Lung (tissue), 16 donors: ENCODE data around the gene KRTAP10-8. TPM values are rescaled to one million over a fixed set of nuclear protein-coding genes. Genes with fewer than 3 reads are reported as not detected.

Source experiments
- ATAC-seq: fragments of 200-7000 bp; cut with Tn5 transposase; one replicate; pipeline ENCODE4 v1.9.1; 2020; ENCODE audit warnings: moderate number of reproducible peaks; ENCODE audit not compliant: insufficient read depth, low FRiP score
- DNase-seq, 3 donors: peaks; one replicate each; pipeline ENCODE4 v3.0.0-alpha.2; 2013 to 2017
- H3K27ac ChIP-seq, 2 donors: one replicate each; pipeline ENCODE4 v1.5.1; 2013; ENCODE audit warnings: mild to moderate bottlenecking in 2 of 2, moderate library complexity in 2 of 2, control low read depth in 1 of 2, inconsistent platforms in 1 of 2, low read depth in 1 of 2, low read length in 1 of 2
- H3K27me3 ChIP-seq, 3 donors: one replicate each; pipeline ENCODE4 v1.5.1; 2013; ENCODE audit warnings: low read length in 2 of 3; ENCODE audit not compliant: control insufficient read depth in 3 of 3, insufficient read depth in 3 of 3
- H3K36me3 ChIP-seq, 4 donors: one replicate each; pipeline ENCODE4 v1.5.1; 2013; ENCODE audit warnings: low read length in 4 of 4, mild to moderate bottlenecking in 1 of 4, moderate library complexity in 1 of 4; ENCODE audit not compliant: control insufficient read depth in 4 of 4, insufficient read depth in 4 of 4
- H3K4me1 ChIP-seq, 5 donors: one replicate each; pipeline ENCODE4 v1.5.1; 2013; ENCODE audit warnings: low read length in 5 of 5, mild to moderate bottlenecking in 2 of 5, moderate library complexity in 1 of 5; ENCODE audit not compliant: control insufficient read depth in 5 of 5, insufficient read depth in 5 of 5
- H3K4me3 ChIP-seq: one replicate; pipeline ENCODE4 v1.5.1; 2013; ENCODE audit warnings: mild to moderate bottlenecking, control low read depth, moderate library complexity
- H3K9ac ChIP-seq, 2 donors: one replicate each; pipeline ENCODE4 v1.5.1; 2013; ENCODE audit warnings: low read length in 2 of 2, control low read depth in 1 of 2; ENCODE audit not compliant: insufficient read depth in 1 of 2
- H3K9me3 ChIP-seq, 4 donors: one replicate each; pipeline ENCODE4 v1.5.1; 2013; ENCODE audit warnings: low read length in 3 of 4, mild to moderate bottlenecking in 1 of 4, moderate library complexity in 1 of 4; ENCODE audit not compliant: control insufficient read depth in 4 of 4, insufficient read depth in 3 of 4
- WGBS, 2 donors: extraction: QIAGEN DNeasy Blood & Tissue Kit; methylation state at CpG; one replicate each; pipeline ENCODE4 v1.1.7; 2013; 5-methylcytosine and 5-hydroxymethylcytosine counted together
- long read RNA-seq, 5 donors: transcript quantifications; one replicate each; lab custom pipeline, GENCODE V29; 2026
- polyA plus RNA-seq, 2 donors: library from polyadenylated mRNA; stranded (reverse); fragments of 200-250 nt; gene quantifications; one replicate each; pipeline ENCODE4 v1.2.1, GENCODE V29; 2013
- total RNA-seq, 2 donors: library from RNA; depleted of rRNA in 1 of 2; stranded (reverse); fragments of >200 nt in 1 of 2; gene quantifications; one replicate each; pipeline ENCODE4 v1.2.1, GENCODE V29; 2014 to 2021
- TF ChIP-seq, protein P1 (sequence below): IDR thresholded peaks from 2 replicates; pipeline ENCODE4 v1.5.1; 2012; ENCODE audit warnings: mild to moderate bottlenecking; ENCODE audit errors: control extremely low read depth, extremely low read depth
- donor health status: control.
- donor health status: control.
- donor health status: Bipolar disorder and iron deficiency.
- donor health status: healthy.
- donor health status: DM: yes; HTN: yes; CAD: no.

Gene KRTAP10-8, protein sequence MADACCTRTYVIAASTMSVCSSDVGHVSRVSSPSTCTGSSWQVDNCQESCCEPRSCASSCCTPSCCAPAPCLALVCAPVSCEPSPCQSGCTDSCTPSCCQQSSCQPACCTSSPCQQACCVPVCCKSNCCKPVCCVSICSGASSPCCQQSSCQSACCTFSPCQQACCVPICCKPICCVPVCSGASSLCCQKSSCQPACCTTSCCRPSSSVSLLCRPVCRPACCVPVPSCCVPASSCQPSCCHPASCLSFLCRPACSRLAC
- total RNA-seq (not detected), polyA plus RNA-seq (not detected)
- long read RNA-seq, donor 1, result 0 reads
- long read RNA-seq, donor 2, result 0 reads
- long read RNA-seq, donor 3, result 0 reads
- long read RNA-seq, donor 4, result 0 reads
- long read RNA-seq, donor 5, result 0 reads

DNA sequence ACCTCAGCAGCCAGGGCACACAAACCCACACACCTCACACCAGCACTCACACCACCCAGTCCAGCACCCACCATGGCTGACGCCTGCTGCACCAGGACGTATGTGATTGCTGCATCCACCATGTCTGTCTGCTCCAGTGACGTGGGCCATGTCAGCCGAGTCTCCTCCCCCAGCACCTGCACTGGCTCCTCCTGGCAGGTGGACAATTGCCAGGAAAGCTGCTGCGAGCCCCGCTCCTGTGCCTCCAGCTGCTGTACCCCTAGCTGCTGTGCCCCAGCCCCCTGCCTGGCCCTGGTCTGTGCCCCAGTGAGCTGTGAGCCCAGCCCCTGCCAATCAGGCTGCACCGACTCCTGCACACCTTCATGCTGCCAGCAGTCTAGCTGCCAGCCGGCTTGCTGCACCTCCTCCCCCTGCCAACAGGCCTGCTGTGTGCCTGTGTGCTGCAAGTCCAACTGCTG, at the start of gene KRTAP10-8:
KRTAP10-8 (plus strand) TSS at position 51 of the 458 bp plus-strand sequence; CDS start at position 73, 22 bp downstream.
- no peak for DNase-seq
- ATAC-seq, result no peak
- Histone ChIP-seq H3K9me3 (peaks cover 0 to 20% (median 3%) of the 10 kb centered on the region in 4 donors), H3K36me3 (no peaks in the 10 kb centered on the region), H3K27me3 (no peaks in the 10 kb centered on the region), H3K9ac (no peak within 1 kb of the TSS), H3K27ac (no peak within 1 kb of the TSS), H3K4me1 (no peaks in the 10 kb centered on the region), H3K4me3 (no peak within 1 kb of the TSS)
- WGBS, 2 donors, result 91 to 93% methylated on average over 8 of the region's 8 CpGs
- TF ChIP-seq, protein P1, sequence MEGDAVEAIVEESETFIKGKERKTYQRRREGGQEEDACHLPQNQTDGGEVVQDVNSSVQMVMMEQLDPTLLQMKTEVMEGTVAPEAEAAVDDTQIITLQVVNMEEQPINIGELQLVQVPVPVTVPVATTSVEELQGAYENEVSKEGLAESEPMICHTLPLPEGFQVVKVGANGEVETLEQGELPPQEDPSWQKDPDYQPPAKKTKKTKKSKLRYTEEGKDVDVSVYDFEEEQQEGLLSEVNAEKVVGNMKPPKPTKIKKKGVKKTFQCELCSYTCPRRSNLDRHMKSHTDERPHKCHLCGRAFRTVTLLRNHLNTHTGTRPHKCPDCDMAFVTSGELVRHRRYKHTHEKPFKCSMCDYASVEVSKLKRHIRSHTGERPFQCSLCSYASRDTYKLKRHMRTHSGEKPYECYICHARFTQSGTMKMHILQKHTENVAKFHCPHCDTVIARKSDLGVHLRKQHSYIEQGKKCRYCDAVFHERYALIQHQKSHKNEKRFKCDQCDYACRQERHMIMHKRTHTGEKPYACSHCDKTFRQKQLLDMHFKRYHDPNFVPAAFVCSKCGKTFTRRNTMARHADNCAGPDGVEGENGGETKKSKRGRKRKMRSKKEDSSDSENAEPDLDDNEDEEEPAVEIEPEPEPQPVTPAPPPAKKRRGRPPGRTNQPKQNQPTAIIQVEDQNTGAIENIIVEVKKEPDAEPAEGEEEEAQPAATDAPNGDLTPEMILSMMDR, result no peak

DNA sequence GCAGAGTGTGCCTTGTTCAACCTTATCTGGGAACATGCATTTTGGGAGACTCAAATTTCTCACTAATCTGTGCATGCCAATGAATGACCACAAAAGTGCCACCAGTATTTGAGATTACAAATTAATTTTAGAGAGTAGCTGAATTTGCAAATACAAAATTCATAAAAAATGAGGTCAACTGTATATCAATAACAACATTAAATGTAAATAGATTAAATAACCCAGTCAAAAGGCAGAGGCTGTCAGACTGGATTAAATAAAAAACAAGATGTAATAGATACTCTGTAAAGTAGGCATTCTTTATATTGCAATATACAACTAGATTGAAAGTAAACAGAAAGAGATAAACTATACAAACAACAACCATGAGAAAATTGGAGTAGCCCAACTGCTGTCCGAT, 47.8 kb upstream of the KRTAP10-8 start:
- Histone ChIP-seq H3K4me3 (no peak overlapping the region), H3K27ac (no peak overlapping the region), H3K9me3 (peaks cover 0 to 5% (median 0%) of the 10 kb centered on the region in 4 donors), H3K36me3 (no peaks in the 10 kb centered on the region), H3K9ac (no peak overlapping the region), H3K4me1 (no peaks in the 10 kb centered on the region), H3K27me3 (no peaks in the 10 kb centered on the region)
- ATAC-seq (no peak), DNase-seq (no peak)
- TF ChIP-seq, protein P1, result no peak
- WGBS, 2 donors, result 94 to 96% methylated on average over 1 of the region's 1 CpG

DNA sequence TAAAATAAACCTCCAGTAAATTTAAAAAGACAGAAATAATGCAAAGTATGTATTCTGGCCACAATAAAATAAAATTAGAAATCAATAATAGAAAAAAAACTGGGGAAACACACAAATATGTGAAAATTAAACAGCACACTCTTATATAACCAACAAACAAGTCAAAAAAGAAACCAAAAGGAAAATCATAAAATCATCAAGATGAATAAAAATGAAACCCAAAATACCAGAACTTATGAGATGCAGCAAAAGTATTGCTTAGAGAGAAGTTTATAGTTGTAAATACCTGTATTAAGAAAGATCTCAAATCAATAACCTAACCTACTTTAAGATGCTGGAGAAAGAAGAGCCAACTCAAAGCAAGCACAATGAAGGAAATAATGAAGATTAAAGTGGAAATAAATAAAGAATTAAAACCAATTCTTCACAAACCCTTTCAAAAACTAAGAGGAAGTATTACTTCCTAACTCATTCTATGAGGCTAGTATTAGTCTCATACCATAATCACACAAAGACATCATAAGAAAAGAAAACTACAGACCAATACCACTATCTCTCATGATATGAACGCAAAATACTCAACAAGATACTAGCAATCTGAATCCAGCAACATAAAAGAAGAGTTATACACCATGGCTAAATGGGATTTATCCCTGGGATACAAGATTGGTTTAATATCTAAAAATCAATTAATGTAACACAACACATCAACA, 46.8 kb upstream of the KRTAP10-8 start:
- Histone ChIP-seq H3K27ac (no peak overlapping the region), H3K27me3 (no peaks in the 10 kb centered on the region), H3K4me1 (no peaks in the 10 kb centered on the region), H3K9ac (no peak overlapping the region), H3K9me3 (peaks cover 0 to 5% (median 0%) of the 10 kb centered on the region in 4 donors), H3K4me3 (no peak overlapping the region), H3K36me3 (no peaks in the 10 kb centered on the region)
- no peak for DNase-seq
- ATAC-seq, result no peak
- TF ChIP-seq, protein P1, result no peak
- whole genome bisulfite sequencing, 2 donors, result 48 to 64% methylated on average over 1 of the region's 1 CpG
